Measurements from ENCODE around the gene CDC37L1. TPM values are rescaled to one million over a fixed set of nuclear protein-coding genes. Genes with fewer than 3 reads are reported as not detected.

The CDC37L1 gene
- total and polyA plus RNA-seq, 2 of the 8 experiments (the other 6 are each of a cell fraction or from before 2014, with no cell fraction given): 4.6 to 23.8 TPM

DNA sequence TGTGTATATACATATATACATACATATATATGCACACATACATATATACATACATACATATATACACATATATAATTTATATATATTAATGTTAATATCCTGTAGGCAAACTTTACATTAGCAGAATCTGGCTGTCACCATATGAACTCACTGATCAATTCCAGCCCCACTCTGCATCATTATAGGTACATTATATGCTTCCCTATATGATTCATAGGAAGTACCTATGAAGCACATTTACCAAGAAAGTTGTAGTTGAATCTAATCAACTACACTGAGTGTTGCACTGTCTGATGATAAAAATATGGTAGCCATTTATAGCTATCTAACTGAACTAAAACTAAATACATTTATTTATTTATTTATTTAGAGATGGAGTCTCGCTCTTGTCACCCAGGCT lies 7.6 kb upstream of the CDC37L1 start (continued):
- TF ChIP-seq, protein P1, sequence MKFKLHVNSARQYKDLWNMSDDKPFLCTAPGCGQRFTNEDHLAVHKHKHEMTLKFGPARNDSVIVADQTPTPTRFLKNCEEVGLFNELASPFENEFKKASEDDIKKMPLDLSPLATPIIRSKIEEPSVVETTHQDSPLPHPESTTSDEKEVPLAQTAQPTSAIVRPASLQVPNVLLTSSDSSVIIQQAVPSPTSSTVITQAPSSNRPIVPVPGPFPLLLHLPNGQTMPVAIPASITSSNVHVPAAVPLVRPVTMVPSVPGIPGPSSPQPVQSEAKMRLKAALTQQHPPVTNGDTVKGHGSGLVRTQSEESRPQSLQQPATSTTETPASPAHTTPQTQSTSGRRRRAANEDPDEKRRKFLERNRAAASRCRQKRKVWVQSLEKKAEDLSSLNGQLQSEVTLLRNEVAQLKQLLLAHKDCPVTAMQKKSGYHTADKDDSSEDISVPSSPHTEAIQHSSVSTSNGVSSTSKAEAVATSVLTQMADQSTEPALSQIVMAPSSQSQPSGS (IDR thresholded peaks at IDR 0.05; ENCODE audit: low read length): no peak
